ENCODE results near the gene AAR2.

Gene AAR2

GRCh38 chr20:36218380-36219064 is 17.8 kb upstream of the AAR2 start:
- Histone ChIP-seq H4K20me1 (ENCODE audit: insufficient read depth) (no peaks in the 10 kb centered on the region), H3K4me3 (IDR thresholded peaks at IDR 0.05; ENCODE audit: insufficient read depth, low read depth, low read length) (no peak overlapping the region), H3K9ac (no peak overlapping the region), H3K79me2 (ENCODE audit: insufficient read depth, low read depth) (no peaks in the 10 kb centered on the region), H3K27me3 (ENCODE audit: insufficient read depth, low read depth) (no peaks in the 10 kb centered on the region), H2AFZ (ENCODE audit: low read depth) (no peak overlapping the region), H3K27ac (no peak overlapping the region), H3K4me2 (no peak overlapping the region), H3K36me3 (ENCODE audit: insufficient read depth) (no peaks in the 10 kb centered on the region), H3K4me1 (ENCODE audit: low read depth, poor library complexity, severe bottlenecking) (no peaks in the 10 kb centered on the region)
- TF ChIP-seq CTCF (conservative IDR thresholded peaks at IDR 0.05; ENCODE audit: low read depth, low read length) = no peak

DNA sequence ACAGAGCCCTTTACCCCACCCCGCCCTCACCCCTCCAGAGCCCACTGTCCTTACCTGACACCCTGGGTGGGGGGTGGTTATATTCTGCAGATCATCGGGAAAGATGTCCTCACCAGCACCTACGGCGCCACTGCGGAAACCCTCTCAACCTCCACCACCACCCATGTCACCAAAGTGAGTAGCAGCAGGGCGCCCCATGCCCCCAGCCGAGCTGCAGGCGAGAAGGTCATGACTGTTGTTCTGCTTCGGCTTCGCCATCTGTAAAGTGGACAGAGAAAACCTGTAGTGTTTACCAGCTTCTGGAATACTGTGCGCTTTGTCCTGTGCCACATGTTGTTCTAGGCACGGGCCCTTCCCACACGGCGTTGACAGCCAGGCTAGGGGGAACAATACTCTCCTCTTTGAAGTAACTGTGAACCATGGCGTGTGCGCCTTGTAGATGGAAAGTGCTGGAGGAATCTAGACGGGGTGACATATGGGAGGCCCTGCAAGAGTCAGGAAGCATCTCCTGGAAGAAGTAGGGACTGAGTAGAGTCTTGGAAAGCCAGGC is 16.5 kb upstream of the AAR2 start:
- Histone ChIP-seq H3K4me1 (ENCODE audit: low read depth, poor library complexity, severe bottlenecking) (no peaks in the 10 kb centered on the region), H3K27ac (no peak overlapping the region), H2AFZ (ENCODE audit: low read depth) (no peak overlapping the region), H3K27me3 (ENCODE audit: insufficient read depth, low read depth) (no peaks in the 10 kb centered on the region), H4K20me1 (ENCODE audit: insufficient read depth) (no peaks in the 10 kb centered on the region), H3K9ac (no peak overlapping the region), H3K36me3 (ENCODE audit: insufficient read depth) (no peaks in the 10 kb centered on the region), H3K4me3 (IDR thresholded peaks at IDR 0.05; ENCODE audit: insufficient read depth, low read depth, low read length) (no peak overlapping the region), H3K79me2 (ENCODE audit: insufficient read depth, low read depth) (no peaks in the 10 kb centered on the region), H3K4me2 (no peak overlapping the region)
- no peak for TF ChIP-seq CTCF (conservative IDR thresholded peaks at IDR 0.05; ENCODE audit: low read depth, low read length)

DNA sequence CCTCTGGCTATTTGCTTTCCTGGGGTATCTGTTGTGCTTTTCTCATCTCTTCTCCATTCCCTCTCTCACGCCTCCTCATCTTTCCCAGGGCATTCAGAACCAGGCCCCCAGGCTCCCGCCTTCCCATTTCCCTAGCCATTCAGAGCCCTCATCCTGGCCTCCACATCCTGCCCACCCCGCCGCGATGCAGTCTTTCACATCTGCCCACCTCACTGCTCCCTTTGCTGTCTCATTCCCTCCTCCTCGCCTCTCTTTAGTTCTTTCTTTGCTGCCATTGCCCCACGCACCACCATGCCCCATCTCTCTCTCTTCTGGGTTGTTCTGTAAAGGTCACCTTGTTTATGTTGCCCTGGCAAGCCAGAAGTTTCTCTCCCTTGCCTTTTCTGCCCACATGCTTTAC is 10.6 kb upstream of the AAR2 start:
- no peak overlapping the region for H3K9ac ChIP-seq

GRCh38 chr20:36228770-36229169 is 7.5 kb upstream of the AAR2 start:
- no peak for TF ChIP-seq CTCF (conservative IDR thresholded peaks at IDR 0.05; ENCODE audit: low read depth, low read length)
- no peaks in the 10 kb centered on the region for H3K79me2 ChIP-seq (ENCODE audit: insufficient read depth, low read depth)
- H3K36me3 ChIP-seq (ENCODE audit: insufficient read depth) = no peaks in the 10 kb centered on the region
- H3K4me2 ChIP-seq = no peak overlapping the region
- H3K4me1 ChIP-seq (ENCODE audit: low read depth, poor library complexity, severe bottlenecking) = no peaks in the 10 kb centered on the region
- no peak overlapping the region for H3K9ac ChIP-seq
- H3K27me3 ChIP-seq (ENCODE audit: insufficient read depth, low read depth) = no peaks in the 10 kb centered on the region
- no peak overlapping the region for H3K4me3 ChIP-seq (IDR thresholded peaks at IDR 0.05; ENCODE audit: insufficient read depth, low read depth, low read length)
- H4K20me1 ChIP-seq (ENCODE audit: insufficient read depth) = no peaks in the 10 kb centered on the region
- H2AFZ ChIP-seq (ENCODE audit: low read depth) = no peak overlapping the region
- H3K27ac ChIP-seq = no peak overlapping the region

More for the DNA sequence above, 10.6 kb upstream of the AAR2 start:
- Histone ChIP-seq H3K4me3 (IDR thresholded peaks at IDR 0.05; ENCODE audit: insufficient read depth, low read depth, low read length) (no peak overlapping the region), H4K20me1 (ENCODE audit: insufficient read depth) (no peaks in the 10 kb centered on the region), H3K36me3 (ENCODE audit: insufficient read depth) (no peaks in the 10 kb centered on the region), H2AFZ (ENCODE audit: low read depth) (no peak overlapping the region), H3K27me3 (ENCODE audit: insufficient read depth, low read depth) (no peaks in the 10 kb centered on the region), H3K4me1 (ENCODE audit: low read depth, poor library complexity, severe bottlenecking) (no peaks in the 10 kb centered on the region), H3K27ac (no peak overlapping the region), H3K79me2 (ENCODE audit: insufficient read depth, low read depth) (no peaks in the 10 kb centered on the region), H3K4me2 (no peak overlapping the region)
- TF ChIP-seq CTCF (conservative IDR thresholded peaks at IDR 0.05; ENCODE audit: low read depth, low read length) = no peak

Data from KMS-11 (cell line).